GM12874 (cell line): ENCODE measurements around the gene ATP10B.

Source experiments
- CTCF ChIP-seq: IDR thresholded peaks from 2 replicates; pipeline ENCODE4 v1.5.1; 2011; ENCODE audit warnings: low read depth, mild to moderate bottlenecking, control low read depth, low read length, moderate library complexity; ENCODE audit not compliant: insufficient read depth

Gene ATP10B

GRCh38 chr5:160637357-160638090 lies 214.5 kb downstream of the ATP10B start:
- no peak for TF ChIP-seq CTCF

DNA sequence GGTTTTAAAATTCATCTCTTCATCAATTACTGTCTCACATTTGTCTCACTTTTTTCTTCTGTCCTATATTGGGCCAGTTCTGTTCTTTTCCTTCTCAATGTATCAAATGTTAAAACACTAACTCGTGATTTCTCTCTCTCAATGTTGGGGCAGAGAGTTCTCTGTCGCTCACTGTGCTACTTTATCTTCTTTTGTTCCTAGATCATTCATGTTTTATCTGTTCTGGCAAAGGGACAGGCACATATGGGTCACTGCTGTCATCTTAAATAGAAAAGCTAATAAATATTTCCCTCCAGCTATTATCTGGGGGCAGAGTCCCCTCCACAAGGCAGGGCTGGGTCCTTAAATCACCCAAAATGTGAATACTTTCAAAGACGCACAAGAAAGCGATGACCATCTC lies 216.3 kb downstream of the ATP10B start:
- TF ChIP-seq CTCF = no peak

DNA sequence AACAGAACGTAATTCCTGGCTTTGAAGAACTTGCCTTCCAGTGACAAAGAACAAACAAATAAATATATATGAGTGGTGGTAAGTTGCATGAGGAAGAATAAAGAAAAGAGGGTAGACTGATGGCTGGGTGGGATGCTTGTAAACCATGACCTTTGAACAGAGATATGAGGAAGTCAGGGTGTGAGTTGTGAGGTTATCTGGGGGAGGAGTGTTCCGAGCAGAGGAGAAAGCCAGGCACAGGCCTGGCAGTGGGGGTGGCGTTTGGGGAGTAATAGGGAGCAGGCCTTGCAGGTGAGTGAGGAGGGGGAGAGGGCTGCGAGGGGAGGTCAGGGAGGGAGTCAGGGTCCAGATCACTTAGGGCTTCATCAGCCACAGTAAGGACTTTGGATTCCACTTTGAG lies 217.0 kb downstream of the ATP10B start:
- no peak for TF ChIP-seq CTCF

DNA sequence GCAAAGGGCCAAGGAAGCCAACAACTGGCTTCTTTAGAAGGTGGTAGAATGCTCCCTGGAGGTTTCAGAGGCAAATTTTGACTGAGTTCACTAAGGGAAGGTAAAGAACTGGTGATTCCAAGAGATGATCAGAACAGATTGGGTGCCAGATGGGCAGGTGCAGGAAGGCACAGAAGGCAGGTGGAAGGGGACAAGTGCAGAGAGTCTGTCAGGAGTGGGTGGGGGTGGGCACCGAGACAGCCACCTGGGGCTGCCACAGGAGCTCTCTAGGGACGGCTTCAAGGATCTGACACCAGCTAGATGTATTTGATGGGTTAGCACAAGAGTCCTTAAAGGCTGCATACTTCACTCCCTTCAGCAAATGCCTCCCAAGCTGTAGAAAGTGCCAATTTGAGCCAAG lies 223.0 kb downstream of the ATP10B start:
- TF ChIP-seq CTCF = no peak

- no peak for TF ChIP-seq CTCF
Observed at GRCh38 chr5:160628619-160628968, 223.4 kb downstream of the ATP10B start.

GRCh38 chr5:160627921-160628618 lies 223.9 kb downstream of the ATP10B start:
- TF ChIP-seq CTCF = no peak

DNA sequence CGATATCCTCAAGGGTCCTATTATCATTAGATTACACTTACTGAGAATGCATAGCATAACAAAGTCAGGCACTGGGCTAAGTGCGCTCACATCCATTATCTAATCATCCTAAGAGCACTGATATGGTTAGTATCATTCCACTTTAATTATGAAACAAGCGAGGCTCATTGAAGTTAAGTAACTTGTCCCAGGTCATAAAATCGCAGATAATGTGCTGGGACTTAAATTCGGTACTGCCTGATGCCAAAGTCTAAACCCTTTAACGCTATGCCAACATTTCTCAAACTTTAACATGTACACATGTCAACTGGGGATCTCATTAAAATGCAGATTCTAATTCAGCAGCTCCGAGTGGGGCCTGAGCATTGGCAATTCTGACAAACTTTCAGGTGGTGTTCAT lies 225.7 kb downstream of the ATP10B start:
- TF ChIP-seq CTCF = no peak
